Endodermal cell (in vitro differentiated cells): Measurements from ENCODE around the gene PPP1R37. TPM values are rescaled to one million over a fixed set of nuclear protein-coding genes. Genes with fewer than 3 reads are reported as not detected.

Source experiments
- DNase-seq: peaks from one replicate; pipeline ENCODE4 v3.0.0-alpha.2; 2017
- H3K27ac ChIP-seq: 2 replicates; pipeline ENCODE4 v1.5.1; 2013; ENCODE audit warnings: mild to moderate bottlenecking, low read depth, low read length, moderate library complexity
- H3K27me3 ChIP-seq: 2 replicates; pipeline ENCODE4 v1.6.1; 2013; ENCODE audit warnings: mild to moderate bottlenecking, low read length, moderate library complexity; ENCODE audit not compliant: insufficient read depth, control insufficient read depth, poor library complexity, severe bottlenecking
- H3K36me3 ChIP-seq: 2 replicates; pipeline ENCODE4 v1.7.0; 2013; ENCODE audit warnings: mild to moderate bottlenecking, low read length, moderate library complexity; ENCODE audit not compliant: control insufficient read depth, insufficient read depth
- H3K4me1 ChIP-seq: one replicate; pipeline ENCODE4 v1.7.0; 2013; ENCODE audit warnings: low read length; ENCODE audit not compliant: control insufficient read depth, insufficient read depth
- H3K4me3 ChIP-seq: 2 replicates; pipeline ENCODE4 v1.5.1; 2013; ENCODE audit warnings: mild to moderate bottlenecking, low read length, moderate library complexity
- H3K9ac ChIP-seq: 2 replicates; pipeline ENCODE4 v1.6.1; 2013; ENCODE audit warnings: mild to moderate bottlenecking, low read length, moderate library complexity; ENCODE audit not compliant: poor library complexity, severe bottlenecking; ENCODE audit errors: extremely low read depth
- H3K9me3 ChIP-seq: 2 replicates; pipeline ENCODE4 v1.6.1; 2013; ENCODE audit warnings: mild to moderate bottlenecking, low read length, moderate library complexity; ENCODE audit not compliant: control insufficient read depth
- H3K27ac Mint-ChIP-seq: 2 replicates; pipeline ENCODE4 v1.8.0; 2020; ENCODE audit warnings: mixed read lengths
- H3K27me3 Mint-ChIP-seq: 2 replicates; pipeline ENCODE4 v1.8.0; 2021; ENCODE audit warnings: mild to moderate bottlenecking, mixed read lengths; ENCODE audit not compliant: insufficient read depth
- H3K36me3 Mint-ChIP-seq: 2 replicates; pipeline ENCODE4 v1.8.0; 2020; ENCODE audit warnings: low read depth, mixed read lengths
- H3K4me1 Mint-ChIP-seq: 2 replicates; pipeline ENCODE4 v1.8.0; 2020; ENCODE audit warnings: mixed read lengths
- H3K4me3 Mint-ChIP-seq: 2 replicates; pipeline ENCODE4 v1.8.0; 2020; ENCODE audit warnings: mild to moderate bottlenecking, moderate library complexity, mixed read lengths
- H3K9me3 Mint-ChIP-seq: 2 replicates; pipeline ENCODE4 v1.8.0; 2020; ENCODE audit warnings: mild to moderate bottlenecking, mixed read lengths
- CTCF ChIP-seq: fragments of 200-600 bp; sonication (generic); conservative IDR thresholded peaks from 2 replicates; pipeline ENCODE4 v1.5.0; 2021; ENCODE audit warnings: antibody characterized with exemption, mild to moderate bottlenecking
- WGBS, 2 experiments: methylation state at CpG; one replicate each; pipeline versions ENCODE4 v1.1.5 to v1.1.7; 2013; ENCODE audit warnings: missing lambda C conversion rate in 2 of 2, mixed read lengths in 1 of 2; ENCODE audit not compliant: insufficient coverage in 1 of 2, insufficient read length in 1 of 2; 5-methylcytosine and 5-hydroxymethylcytosine counted together
- total RNA-seq, 2 donors: library from RNA; stranded (reverse); fragmentation: NEBNext Ultra II Directional in 1 of 2; extraction: Animal tissue kit (Norgen Biotek cat#: 25700) in 1 of 2; gene quantifications; 2 replicates in 1 of 2; 3 replicates in 1 of 2; pipeline ENCODE4 v1.2.1, GENCODE V29; 2021

The PPP1R37 gene
- total RNA-seq, 2 donors from 2014 or later, result 23.6 to 32.5 TPM

GRCh38 chr19:45159210-45159970 lies 66.4 kb downstream of the PPP1R37 start:
- H3K4me3 Mint-ChIP-seq, result no peak overlapping the region
- H3K36me3 Mint-ChIP-seq, result no peaks in the 10 kb centered on the region
- H3K27me3 Mint-ChIP-seq, result peaks cover 36% of the 10 kb centered on the region
- Histone ChIP-seq H3K4me3 (no peak overlapping the region), H3K27ac (no peak overlapping the region), H3K9ac (no peak overlapping the region), H3K36me3 (no peaks in the 10 kb centered on the region), H3K27me3 (no peaks in the 10 kb centered on the region), H3K9me3 (no peaks in the 10 kb centered on the region), H3K4me1 (peaks cover 8% of the 10 kb centered on the region)
- H3K9me3 Mint-ChIP-seq, result no peaks in the 10 kb centered on the region
- no peak overlapping the region for H3K27ac Mint-ChIP-seq
- peaks cover 3% of the 10 kb centered on the region for H3K4me1 Mint-ChIP-seq
- WGBS, 2 experiments, result 89 to 94% methylated on average over 8 to 12 of the region's 12 CpGs
- TF ChIP-seq CTCF, result no peak
- DNase-seq, result no peak

GRCh38 chr19:45159971-45160324 lies 67.0 kb downstream of the PPP1R37 start:
- TF ChIP-seq CTCF, result no peak

GRCh38 chr19:45160870-45161737 lies 68.1 kb downstream of the PPP1R37 start, which contains the start of gene NKPD1:
TSS of gene NKPD1 (minus strand) at chr19:45160982. CDS start at chr19:45160150, 832 bp downstream.
- no peak for TF ChIP-seq CTCF
- Mint-ChIP-seq H3K4me3 (no peak within 1 kb of the TSS), H3K27me3 (peaks cover 20% of the 10 kb centered on the region), H3K9me3 (no peaks in the 10 kb centered on the region), H3K4me1 (peaks cover 2% of the 10 kb centered on the region), H3K27ac (peak within 1 kb of the TSS; percentile 4), H3K36me3 (no peaks in the 10 kb centered on the region)
- Histone ChIP-seq H3K4me3 (no peak within 1 kb of the TSS), H3K9me3 (no peaks in the 10 kb centered on the region), H3K4me1 (peaks cover 5% of the 10 kb centered on the region), H3K27ac (no peak within 1 kb of the TSS), H3K27me3 (no peaks in the 10 kb centered on the region), H3K9ac (no peak within 1 kb of the TSS), H3K36me3 (no peaks in the 10 kb centered on the region)
- DNase-seq, result peak; percentile 78
- 82 to 86% methylated on average over 15 to 29 of the region's 29 CpGs for WGBS, 2 experiments

More at GRCh38 chr19:45159971-45160324, 67.0 kb downstream of the PPP1R37 start:
- H3K36me3 Mint-ChIP-seq, result no peaks in the 10 kb centered on the region
- no peaks in the 10 kb centered on the region for H3K9me3 ChIP-seq
- no peaks in the 10 kb centered on the region for H3K9me3 Mint-ChIP-seq
- H3K9ac ChIP-seq, result no peak overlapping the region
- no peak overlapping the region for H3K27ac Mint-ChIP-seq
- H3K4me3 ChIP-seq, result no peak overlapping the region
- no peak overlapping the region for H3K27ac ChIP-seq
- WGBS, 2 experiments, result 91 to 96% methylated on average over 10 of the region's 10 CpGs
- no peak for DNase-seq
- peaks cover 6% of the 10 kb centered on the region for H3K4me1 ChIP-seq
- H3K27me3 Mint-ChIP-seq, result peaks cover 31% of the 10 kb centered on the region
- no peaks in the 10 kb centered on the region for H3K27me3 ChIP-seq
- H3K36me3 ChIP-seq, result no peaks in the 10 kb centered on the region
- peaks cover 2% of the 10 kb centered on the region for H3K4me1 Mint-ChIP-seq
- H3K4me3 Mint-ChIP-seq, result no peak overlapping the region
